Kidney (tissue), 14 donors: ENCODE measurements around the gene LRRC61. TPM values are rescaled to one million over a fixed set of nuclear protein-coding genes. Genes with fewer than 3 reads are reported as not detected.
A peak's percentile ranks its signal among the peaks of the same experiment; 100 is the strongest.

Experiments used
- DNase-seq, 5 donors: peaks; one replicate each; pipeline ENCODE4 v3.0.0-alpha.2; 2013 to 2020
- FAIRE-seq: peaks from 2 replicates; lab custom pipeline; 2012; peaks lifted over from hg19 to GRCh38; lab: Jason Lieb, UNC
- H3K27ac ChIP-seq, 2 donors: one replicate each; pipeline ENCODE4 v1.7.0; 2013; ENCODE audit warnings: low read depth in 2 of 2, low read length in 2 of 2, inconsistent platforms in 1 of 2
- H3K27me3 ChIP-seq: one replicate; pipeline ENCODE4 v1.7.1; 2013; ENCODE audit warnings: low read length, inconsistent platforms; ENCODE audit not compliant: control insufficient read depth, insufficient read depth
- H3K36me3 ChIP-seq, 3 donors: one replicate each; pipeline versions ENCODE4 v1.7.0 to v1.7.1; 2013; ENCODE audit warnings: low read length in 3 of 3, control low read depth in 1 of 3, inconsistent platforms in 1 of 3; ENCODE audit not compliant: insufficient read depth in 3 of 3, control insufficient read depth in 2 of 3
- H3K4me1 ChIP-seq, 3 donors: one replicate each; pipeline versions ENCODE4 v1.7.0 to v1.7.1; 2013; ENCODE audit warnings: low read length in 3 of 3, inconsistent platforms in 1 of 3, low read depth in 1 of 3; ENCODE audit not compliant: control insufficient read depth in 2 of 3, insufficient read depth in 2 of 3
- H3K4me3 ChIP-seq, 3 donors: one replicate each; pipeline versions ENCODE4 v1.7.0 to v1.8.1; 2013; ENCODE audit warnings: low read length in 3 of 3, control low read depth in 1 of 3, inconsistent platforms in 1 of 3
- H3K9ac ChIP-seq, 3 donors: one replicate each; pipeline versions ENCODE4 v1.7.0 to v1.7.1; 2013; ENCODE audit warnings: low read length in 3 of 3, control low read depth in 1 of 3, inconsistent platforms in 1 of 3
- H3K9me3 ChIP-seq, 3 donors: one replicate each; pipeline versions ENCODE4 v1.7.0 to v1.7.1; 2013; ENCODE audit warnings: low read length in 3 of 3, control low read depth in 1 of 3, inconsistent platforms in 1 of 3; ENCODE audit not compliant: control insufficient read depth in 2 of 3, insufficient read depth in 1 of 3
- intact Hi-C: fragments of 100-400 bp; cut with DNase I; formaldehyde crosslinking; loops from one replicate; pipeline ENCODE4 v1.11.1; 2022
- polyA plus RNA-seq: library from polyadenylated mRNA; stranded (reverse); fragments of 350-450 nt; fragmentation: Illumina TruSeq; extraction: RNeasy Lipid Tissue Mini Kit (QIAGEN cat#74804); gene quantifications from one replicate; pipeline ENCODE4 v1.2.3, GENCODE V29; 2014; ENCODE audit warnings: low read depth, low replicate concordance; ENCODE audit not compliant: insufficient read depth
- total RNA-seq: library from RNA; stranded (reverse); fragmentation: NEBNext Ultra II Directional; extraction: Animal tissue kit (Norgen Biotek cat#: 25700); gene quantifications from one replicate; pipeline ENCODE4 v1.2.1, GENCODE V29; 2021
- TF ChIP-seq, protein P1 (sequence below): IDR thresholded peaks from 3 replicates; pipeline ENCODE4 v1.5.1; 2012; ENCODE audit warnings: mild to moderate bottlenecking, moderate library complexity, borderline replicate concordance; ENCODE audit not compliant: insufficient read depth; ENCODE audit errors: extremely low read depth
- donor health status: control.
- donor health status: control.
- donor health status: control.
- donor health status: control.
- donor health status: control.
- donor health status: DM: yes; HTN: yes; CAD: no.
- donor health status: Normal renal cell carcinoma (clear cell type).

LRRC61 gene
- total and polyA plus RNA-seq, 2 donors from 2014 or later: 17.1 to 23.2 TPM

- H3K27ac ChIP-seq: no peak overlapping the region
- no peak overlapping the region for H3K9ac ChIP-seq
- H3K4me1 ChIP-seq: peaks cover 0 to 26% (median 23%) of the 10 kb centered on the region in 3 donors
- TF ChIP-seq, protein P1, sequence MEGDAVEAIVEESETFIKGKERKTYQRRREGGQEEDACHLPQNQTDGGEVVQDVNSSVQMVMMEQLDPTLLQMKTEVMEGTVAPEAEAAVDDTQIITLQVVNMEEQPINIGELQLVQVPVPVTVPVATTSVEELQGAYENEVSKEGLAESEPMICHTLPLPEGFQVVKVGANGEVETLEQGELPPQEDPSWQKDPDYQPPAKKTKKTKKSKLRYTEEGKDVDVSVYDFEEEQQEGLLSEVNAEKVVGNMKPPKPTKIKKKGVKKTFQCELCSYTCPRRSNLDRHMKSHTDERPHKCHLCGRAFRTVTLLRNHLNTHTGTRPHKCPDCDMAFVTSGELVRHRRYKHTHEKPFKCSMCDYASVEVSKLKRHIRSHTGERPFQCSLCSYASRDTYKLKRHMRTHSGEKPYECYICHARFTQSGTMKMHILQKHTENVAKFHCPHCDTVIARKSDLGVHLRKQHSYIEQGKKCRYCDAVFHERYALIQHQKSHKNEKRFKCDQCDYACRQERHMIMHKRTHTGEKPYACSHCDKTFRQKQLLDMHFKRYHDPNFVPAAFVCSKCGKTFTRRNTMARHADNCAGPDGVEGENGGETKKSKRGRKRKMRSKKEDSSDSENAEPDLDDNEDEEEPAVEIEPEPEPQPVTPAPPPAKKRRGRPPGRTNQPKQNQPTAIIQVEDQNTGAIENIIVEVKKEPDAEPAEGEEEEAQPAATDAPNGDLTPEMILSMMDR: no peak
- no peak for FAIRE-seq
- peaks cover 2 to 12% (median 9%) of the 10 kb centered on the region in 3 donors for H3K36me3 ChIP-seq
- no peak for DNase-seq
- H3K27me3 ChIP-seq: no peaks in the 10 kb centered on the region
- H3K4me3 ChIP-seq: no peak overlapping the region
- H3K9me3 ChIP-seq: no peaks in the 10 kb centered on the region
- intact Hi-C loops: no loop called here
Measured at GRCh38 chr7:150375662-150376521, 52.7 kb downstream of the LRRC61 start.

- intact Hi-C loops: no loop called here
- H3K27ac ChIP-seq: no peak overlapping the region
- no peaks in the 10 kb centered on the region for H3K9me3 ChIP-seq
- H3K36me3 ChIP-seq: peaks cover 2 to 11% (median 9%) of the 10 kb centered on the region in 3 donors
- peak in 1 of 5 donors; percentile 44 for DNase-seq
- peaks cover 0 to 26% (median 24%) of the 10 kb centered on the region in 3 donors for H3K4me1 ChIP-seq
- TF ChIP-seq, protein P1: no peak
- no peak overlapping the region for H3K4me3 ChIP-seq
- no peak for FAIRE-seq
- no peaks in the 10 kb centered on the region for H3K27me3 ChIP-seq
- H3K9ac ChIP-seq: no peak overlapping the region
Measured at GRCh38 chr7:150376560-150376959, 53.4 kb downstream of the LRRC61 start.

DNA sequence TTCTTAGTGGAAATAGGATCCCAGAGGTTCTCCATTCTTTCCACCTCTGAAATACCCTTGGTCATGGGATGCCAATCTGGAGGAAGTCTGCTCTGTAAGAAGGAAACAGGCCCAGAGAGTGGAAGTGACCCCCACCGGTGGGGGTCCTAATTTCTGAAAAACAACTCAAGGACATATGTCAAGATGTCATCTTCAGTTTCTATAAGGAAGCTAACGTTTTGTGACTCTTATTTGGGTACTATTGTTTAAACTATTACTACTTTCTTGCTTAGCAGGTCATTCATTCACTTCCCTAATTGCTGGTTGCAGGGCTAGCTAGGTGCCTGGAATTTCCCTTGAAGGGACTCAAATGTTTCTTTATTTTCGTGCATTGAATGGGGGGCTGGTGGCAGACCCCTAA lies 54.0 kb downstream of the LRRC61 start:
- intact Hi-C loops: no loop called here
- Histone ChIP-seq H3K9ac (peak overlapping the region in 1 of 3 donors; percentile 4), H3K4me1 (peaks cover 0 to 26% (median 24%) of the 10 kb centered on the region in 3 donors), H3K36me3 (peaks cover 2 to 9% (median 9%) of the 10 kb centered on the region in 3 donors), H3K9me3 (no peaks in the 10 kb centered on the region), H3K27me3 (no peaks in the 10 kb centered on the region), H3K27ac (no peak overlapping the region), H3K4me3 (no peak overlapping the region)
- DNase-seq (peak in 1 of 5 donors; percentile 58), FAIRE-seq (no peak)
- TF ChIP-seq, protein P1: no peak
